ENCODE data around the gene UBQLN1.
"Not testable (repeated sequence)": the region's sequence is repeated elsewhere in the genome, so short reads cannot be mapped to it uniquely, and the experiment has no call there.

UBQLN1 gene

DNA sequence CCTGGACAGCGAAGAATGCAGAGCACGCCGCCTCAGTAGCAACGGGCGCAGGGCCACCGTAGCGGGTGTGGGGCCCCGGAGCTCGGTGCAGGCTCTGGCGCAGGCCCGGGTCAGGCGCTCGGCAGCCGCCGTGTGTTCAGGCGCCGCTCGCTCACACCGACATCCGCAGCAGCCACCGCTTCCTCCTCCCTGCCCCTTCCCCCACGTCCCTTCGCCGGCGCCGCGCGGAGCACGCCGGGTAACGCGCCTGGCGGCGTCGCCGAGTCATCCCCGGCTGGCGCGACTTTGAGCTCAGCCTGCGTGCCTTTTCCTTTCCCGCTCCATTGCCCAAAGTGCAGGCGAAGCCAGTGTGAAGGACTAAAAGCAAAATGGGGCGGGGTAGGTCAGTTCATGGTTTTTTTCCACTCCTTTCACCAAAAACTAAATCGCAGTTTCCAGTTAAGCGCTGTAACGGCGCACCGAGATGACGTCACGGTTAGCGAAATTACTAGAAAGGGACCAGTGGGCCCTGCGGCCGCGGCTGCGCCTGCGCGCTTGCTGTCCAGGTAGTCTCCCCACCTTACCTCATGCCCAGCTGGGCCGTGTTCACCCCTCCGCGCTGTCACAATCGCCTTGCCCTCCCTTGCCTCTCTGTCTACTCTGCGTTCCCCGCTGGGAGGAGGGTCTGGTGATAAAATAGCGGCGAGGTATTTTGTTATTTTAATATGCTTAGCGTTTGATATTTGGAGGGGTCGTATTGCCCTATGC, at the start of gene UBQLN1:
UBQLN1 (minus strand) TSS at position 191 of the 747 bp plus-strand sequence. CDS start 279 bp downstream, outside the sequence.
- no peaks in the 10 kb centered on the region; the same call in 1 of the 2 replicates for H3K9me3 ChIP-seq (ENCODE audit: control insufficient read depth, insufficient read depth, low read length)
- peak within 1 kb of the TSS; percentile 91 for H3K9ac ChIP-seq (ENCODE audit: low read depth, low read length)
- H3K4me1 ChIP-seq (ENCODE audit: insufficient read depth, low read length): 0 out of 2 replicates have a peak, but pooled peaks cover 4% of the 10 kb centered on the region
- H3K36me3 ChIP-seq (ENCODE audit: insufficient read depth, low read length): no peaks in the 10 kb centered on the region

DNA sequence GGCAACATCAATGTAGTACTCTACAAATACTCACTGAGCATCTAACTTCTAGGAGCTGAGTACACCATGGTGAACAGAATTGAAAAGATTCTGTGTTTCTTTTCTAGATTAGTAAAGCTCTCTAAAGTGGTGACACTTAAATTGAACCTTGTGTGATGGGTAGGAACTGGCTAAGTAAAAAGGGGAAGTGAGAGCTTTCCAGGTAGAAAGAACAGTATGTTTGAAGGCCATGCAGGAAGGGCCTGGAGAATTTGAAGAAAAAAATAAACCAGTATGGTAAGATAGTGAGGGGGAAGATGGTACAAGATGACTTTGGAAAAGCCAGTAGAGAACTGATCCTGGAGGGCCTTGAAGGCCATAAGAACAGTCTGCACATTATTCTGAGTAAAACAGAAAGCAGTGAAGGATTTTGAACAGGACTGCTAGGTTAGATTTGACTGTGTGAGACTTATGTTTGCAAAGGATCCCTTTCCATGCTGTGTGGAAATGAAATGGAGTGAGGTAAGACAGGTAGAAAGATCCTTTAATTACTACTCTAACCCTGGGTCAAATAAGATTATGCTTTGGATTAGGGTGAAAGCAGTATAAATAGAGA, 46.7 kb upstream of the UBQLN1 start:
- Histone ChIP-seq H3K36me3 (ENCODE audit: insufficient read depth, low read length) (no peaks in the 10 kb centered on the region), H3K9ac (ENCODE audit: low read depth, low read length) (no peak overlapping the region), H3K9me3 (ENCODE audit: control insufficient read depth, insufficient read depth, low read length) (no peaks in the 10 kb centered on the region), H3K4me1 (ENCODE audit: insufficient read depth, low read length) (no peaks in the 10 kb centered on the region)

GRCh38 chr9:83749706-83750105, 41.9 kb upstream of the UBQLN1 start:
- H3K4me1 ChIP-seq (ENCODE audit: insufficient read depth, low read length): no peaks in the 10 kb centered on the region
- no peak overlapping the region for H3K9ac ChIP-seq (ENCODE audit: low read depth, low read length)
- no peaks in the 10 kb centered on the region for H3K9me3 ChIP-seq (ENCODE audit: control insufficient read depth, insufficient read depth, low read length)

GRCh38 chr9:83744206-83744605, 36.4 kb upstream of the UBQLN1 start:
- no peaks in the 10 kb centered on the region for H3K9me3 ChIP-seq (ENCODE audit: control insufficient read depth, insufficient read depth, low read length)
- no peaks in the 10 kb centered on the region for H3K36me3 ChIP-seq (ENCODE audit: insufficient read depth, low read length)
- H3K9ac ChIP-seq (ENCODE audit: low read depth, low read length): no peak overlapping the region
- no peaks in the 10 kb centered on the region for H3K4me1 ChIP-seq (ENCODE audit: insufficient read depth, low read length)

More at GRCh38 chr9:83749706-83750105, 41.9 kb upstream of the UBQLN1 start:
- no peaks in the 10 kb centered on the region for H3K36me3 ChIP-seq (ENCODE audit: insufficient read depth, low read length)

DNA sequence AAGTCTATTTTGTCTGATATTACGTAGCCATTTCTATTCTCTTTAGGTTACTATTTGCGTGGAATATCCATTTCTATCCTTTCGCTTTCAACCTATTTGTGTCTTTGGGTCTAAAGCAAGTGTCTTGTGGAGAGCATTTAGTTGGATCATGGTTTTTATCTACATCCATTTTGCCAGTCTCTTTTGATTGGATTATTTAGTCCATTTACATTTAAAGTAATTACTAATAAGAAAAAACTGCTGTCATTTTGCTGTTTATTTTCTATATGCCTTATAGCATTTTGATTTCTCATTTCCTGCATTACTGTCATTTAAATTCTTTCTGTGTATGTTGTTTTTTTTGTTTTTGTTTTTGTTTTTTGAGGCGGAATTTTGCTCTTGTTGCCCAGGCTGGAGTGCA, 26.0 kb upstream of the UBQLN1 start:
- no peaks in the 10 kb centered on the region for H3K36me3 ChIP-seq (ENCODE audit: insufficient read depth, low read length)
- no peaks in the 10 kb centered on the region for H3K9me3 ChIP-seq (ENCODE audit: control insufficient read depth, insufficient read depth, low read length)
- H3K4me1 ChIP-seq (ENCODE audit: insufficient read depth, low read length): no peaks in the 10 kb centered on the region
- no peak overlapping the region for H3K9ac ChIP-seq (ENCODE audit: low read depth, low read length)

GRCh38 chr9:83728591-83729368, 21.0 kb upstream of the UBQLN1 start:
- not testable (repeated sequence) for H3K36me3 ChIP-seq (ENCODE audit: insufficient read depth, low read length); H3K9me3 ChIP-seq (ENCODE audit: control insufficient read depth, insufficient read depth, low read length); H3K9ac ChIP-seq (ENCODE audit: low read depth, low read length); H3K4me1 ChIP-seq (ENCODE audit: insufficient read depth, low read length)

DNA sequence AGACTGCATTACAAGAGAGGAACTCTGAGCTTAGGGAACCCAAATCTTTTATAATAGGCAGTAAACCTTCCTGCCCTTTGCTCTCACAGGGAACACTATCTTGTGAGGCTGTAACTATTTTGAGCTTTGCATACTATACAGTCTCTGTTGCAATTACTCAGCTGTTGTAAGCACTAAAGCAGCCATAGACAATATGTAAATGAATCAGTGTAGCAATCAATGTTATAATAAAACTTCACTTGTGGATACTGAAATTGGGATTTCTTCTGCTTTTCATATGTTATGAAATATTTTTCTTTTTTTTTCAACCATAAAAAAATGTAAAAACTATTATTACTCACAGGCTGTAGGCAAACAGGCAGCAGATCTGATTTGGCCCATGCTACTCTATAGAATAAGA, 16.7 kb upstream of the UBQLN1 start:
- peaks cover 4% of the 10 kb centered on the region; the same call in 1 of the 2 replicates for H3K9me3 ChIP-seq (ENCODE audit: control insufficient read depth, insufficient read depth, low read length)
- H3K36me3 ChIP-seq (ENCODE audit: insufficient read depth, low read length): no peaks in the 10 kb centered on the region
- H3K4me1 ChIP-seq (ENCODE audit: insufficient read depth, low read length): no peaks in the 10 kb centered on the region
- no peak overlapping the region for H3K9ac ChIP-seq (ENCODE audit: low read depth, low read length)

- no peaks in the 10 kb centered on the region for H3K4me1 ChIP-seq (ENCODE audit: insufficient read depth, low read length)
- H3K9me3 ChIP-seq (ENCODE audit: control insufficient read depth, insufficient read depth, low read length): peaks cover 4% of the 10 kb centered on the region; the same call in 1 of the 2 replicates
- no peaks in the 10 kb centered on the region for H3K36me3 ChIP-seq (ENCODE audit: insufficient read depth, low read length)
- H3K9ac ChIP-seq (ENCODE audit: low read depth, low read length): no peak overlapping the region
Observed at GRCh38 chr9:83722726-83723495, 15.2 kb upstream of the UBQLN1 start.

- H3K9ac ChIP-seq (ENCODE audit: low read depth, low read length): no peak overlapping the region
- peaks cover 4% of the 10 kb centered on the region; the same call in 1 of the 2 replicates for H3K9me3 ChIP-seq (ENCODE audit: control insufficient read depth, insufficient read depth, low read length)
- no peaks in the 10 kb centered on the region for H3K4me1 ChIP-seq (ENCODE audit: insufficient read depth, low read length)
- H3K36me3 ChIP-seq (ENCODE audit: insufficient read depth, low read length): no peaks in the 10 kb centered on the region
Observed at GRCh38 chr9:83721509-83721908, 13.8 kb upstream of the UBQLN1 start.

DNA sequence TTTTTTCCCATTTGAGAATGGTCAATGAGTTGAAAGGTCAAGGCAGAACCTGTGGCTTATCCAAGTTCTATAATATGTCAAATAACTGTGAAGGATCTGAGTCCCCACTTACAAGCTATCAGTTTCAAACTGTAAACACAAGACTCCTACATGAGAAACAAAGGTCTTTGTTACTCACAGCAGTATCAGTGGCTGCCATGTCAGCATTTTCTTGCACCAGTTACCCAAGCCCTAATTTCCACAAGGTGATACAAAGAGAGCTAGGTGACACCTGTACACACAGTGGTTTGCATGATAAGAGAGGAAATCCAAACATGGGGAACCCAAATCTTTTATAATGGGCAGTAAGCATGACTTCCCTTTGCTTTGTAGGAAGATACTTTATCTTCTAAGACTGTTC, 8.0 kb upstream of the UBQLN1 start:
- Histone ChIP-seq H3K9ac (ENCODE audit: low read depth, low read length) (no peak overlapping the region), H3K4me1 (ENCODE audit: insufficient read depth, low read length) (no peaks in the 10 kb centered on the region), H3K36me3 (ENCODE audit: insufficient read depth, low read length) (no peaks in the 10 kb centered on the region), H3K9me3 (ENCODE audit: control insufficient read depth, insufficient read depth, low read length) (no peaks in the 10 kb centered on the region; the same call in 1 of the 2 replicates)

- Histone ChIP-seq H3K36me3 (ENCODE audit: insufficient read depth, low read length) (no peaks in the 10 kb centered on the region), H3K9ac (ENCODE audit: low read depth, low read length) (no peak overlapping the region), H3K9me3 (ENCODE audit: control insufficient read depth, insufficient read depth, low read length) (no peaks in the 10 kb centered on the region; the same call in 1 of the 2 replicates), H3K4me1 (ENCODE audit: insufficient read depth, low read length) (no peaks in the 10 kb centered on the region)
Observed at GRCh38 chr9:83715221-83715620, 7.5 kb upstream of the UBQLN1 start.

DNA sequence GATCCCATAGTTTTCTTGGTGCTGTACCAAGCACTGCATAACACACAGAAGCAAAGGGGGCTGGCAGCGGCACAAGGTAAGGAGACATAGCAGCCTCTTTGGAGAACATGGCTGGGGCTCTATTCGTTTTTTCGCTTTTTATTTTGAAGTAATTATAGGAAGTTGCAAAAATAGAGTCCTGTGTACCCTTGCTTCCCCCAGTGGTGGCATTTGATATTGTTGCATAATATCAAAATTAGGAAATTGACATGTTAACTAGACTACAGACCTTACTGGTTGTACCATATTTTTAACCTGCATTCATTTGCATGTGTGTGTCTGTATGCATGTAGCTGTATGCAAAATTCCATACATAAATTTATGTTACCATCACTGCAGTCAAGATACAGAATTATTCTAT, 6.6 kb upstream of the UBQLN1 start:
- H3K9ac ChIP-seq (ENCODE audit: low read depth, low read length): no peak overlapping the region
- H3K4me1 ChIP-seq (ENCODE audit: insufficient read depth, low read length): no peaks in the 10 kb centered on the region
- H3K36me3 ChIP-seq (ENCODE audit: insufficient read depth, low read length): no peaks in the 10 kb centered on the region
- H3K9me3 ChIP-seq (ENCODE audit: control insufficient read depth, insufficient read depth, low read length): no peaks in the 10 kb centered on the region; the same call in 1 of the 2 replicates

DNA sequence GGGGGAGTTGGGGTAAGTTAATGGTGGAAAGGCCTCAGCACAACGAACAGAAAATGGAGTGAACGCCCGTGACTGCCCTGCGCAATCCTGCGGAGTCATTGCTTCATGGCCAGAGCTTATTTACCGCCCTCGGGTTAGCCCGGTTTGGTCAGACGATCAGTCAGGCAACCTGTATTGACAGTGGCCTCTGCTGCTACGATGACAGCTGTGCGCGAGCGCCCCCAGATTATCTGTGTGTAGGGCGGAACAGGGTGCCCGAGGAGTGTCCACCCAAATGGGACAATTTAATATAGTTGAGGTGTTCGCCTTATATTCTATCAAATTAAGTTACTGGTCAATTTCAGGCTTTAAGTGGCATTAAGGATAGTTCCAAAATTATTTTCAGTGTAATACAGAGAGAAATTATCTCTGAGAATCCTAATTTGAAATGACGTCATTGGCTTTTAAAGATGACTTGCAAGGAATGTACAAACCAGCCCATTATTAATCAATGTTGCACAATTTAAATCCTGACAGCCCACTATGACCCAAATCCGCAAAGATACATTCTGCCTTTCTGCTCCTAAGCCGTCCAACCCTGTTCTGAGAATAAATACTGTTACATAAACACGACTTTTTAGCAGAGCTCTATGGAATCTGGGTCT, 879 bp upstream of the UBQLN1 start:
- no peaks in the 10 kb centered on the region; the same call in 1 of the 2 replicates for H3K9me3 ChIP-seq (ENCODE audit: control insufficient read depth, insufficient read depth, low read length)
- H3K36me3 ChIP-seq (ENCODE audit: insufficient read depth, low read length): no peaks in the 10 kb centered on the region
- peak overlapping the region; percentile 91 for H3K9ac ChIP-seq (ENCODE audit: low read depth, low read length)
- H3K4me1 ChIP-seq (ENCODE audit: insufficient read depth, low read length): 0 out of 2 replicates have a peak, but pooled peaks cover 4% of the 10 kb centered on the region

- Histone ChIP-seq H3K9ac (ENCODE audit: low read depth, low read length) (peak overlapping the region; percentile 91), H3K36me3 (ENCODE audit: insufficient read depth, low read length) (no peaks in the 10 kb centered on the region)
Observed at GRCh38 chr9:83707518-83707767, 315 bp downstream of the UBQLN1 start.

More at GRCh38 chr9:83707518-83707767, 315 bp downstream of the UBQLN1 start:
- H3K9me3 ChIP-seq (ENCODE audit: control insufficient read depth, insufficient read depth, low read length): no peaks in the 10 kb centered on the region; the same call in 1 of the 2 replicates
- H3K4me1 ChIP-seq (ENCODE audit: insufficient read depth, low read length): 0 out of 2 replicates have a peak, but pooled peaks cover 4% of the 10 kb centered on the region
